ENCODE measurements around the gene BAK1. TPM values are rescaled to one million over a fixed set of nuclear protein-coding genes. Genes with fewer than 3 reads are reported as not detected.

BAK1 gene
- polyA plus RNA-seq, 1 donor from 2014 or later = 15.4 TPM

DNA sequence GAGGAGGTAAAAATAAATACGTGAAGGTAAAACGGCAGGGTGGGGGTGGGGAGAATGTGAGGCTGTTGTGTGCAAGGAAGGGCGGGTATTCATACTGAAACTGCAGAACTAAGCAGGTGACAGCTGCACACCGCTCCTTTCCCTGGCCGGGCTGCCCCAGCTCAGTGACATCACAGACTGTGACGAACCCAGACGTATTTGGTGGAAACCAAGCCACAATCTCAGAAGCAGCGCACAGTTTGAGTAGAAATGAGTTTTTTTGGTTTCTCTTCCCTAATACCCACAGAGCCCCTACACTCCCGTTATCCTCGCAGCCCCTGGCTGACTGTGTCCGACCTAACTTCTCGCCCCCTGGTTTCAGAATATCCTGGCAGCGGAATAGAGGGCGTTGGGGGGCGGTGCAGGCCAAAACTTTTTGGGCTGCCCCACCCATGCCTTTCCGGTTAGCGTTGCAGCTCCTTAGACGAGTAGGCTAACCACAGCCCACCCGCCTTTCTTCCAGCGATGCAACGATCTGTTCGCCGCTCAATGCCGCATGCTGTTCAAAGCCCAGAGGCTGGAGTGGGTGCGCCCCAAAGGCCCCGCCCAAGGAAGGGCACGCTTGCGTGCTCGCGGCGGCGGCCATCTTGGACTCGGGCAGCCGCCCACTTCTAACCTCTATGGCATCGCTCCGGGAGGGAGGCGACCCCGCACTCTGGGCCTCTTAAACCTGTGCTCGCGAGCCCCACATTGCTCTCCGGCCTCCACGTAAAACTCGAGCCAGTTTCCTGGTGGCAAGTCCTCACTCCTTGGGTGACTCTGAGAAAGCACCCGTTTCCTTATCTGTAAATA is 9.1 kb downstream of the BAK1 start:
- peak overlapping the region; percentile 66 for H3K9ac ChIP-seq (ENCODE audit: low read length)
- H3K9me2 ChIP-seq (ENCODE audit: insufficient read depth, low read length) = no peaks in the 10 kb centered on the region
- no peaks in the 10 kb centered on the region for H3K9me3 ChIP-seq (ENCODE audit: low read length)
- peak overlapping the region; percentile 61 for H3K27ac ChIP-seq (ENCODE audit: low read length)
- H4K20me1 ChIP-seq (ENCODE audit: insufficient read depth) = no peaks in the 10 kb centered on the region
- no peaks in the 10 kb centered on the region for H3K27me3 ChIP-seq (ENCODE audit: insufficient read depth, low read depth, low read length)
- TF ChIP-seq RAD21 (conservative IDR thresholded peaks at IDR 0.05) (peak; percentile 30), MXI1 (conservative IDR thresholded peaks at IDR 0.05; ENCODE audit: poor library complexity, severe bottlenecking) (peak; percentile 84), SMC3 (conservative IDR thresholded peaks at IDR 0.05; ENCODE audit: poor library complexity) (peak; percentile 46), EZH2 (IDR thresholded peaks at IDR 0.05; ENCODE audit: borderline replicate concordance, insufficient read depth, low read length, poor library complexity, severe bottlenecking) (no peak), EP300 (conservative IDR thresholded peaks at IDR 0.05; ENCODE audit: poor library complexity, severe bottlenecking) (no peak), TAF1 (IDR thresholded peaks at IDR 0.05; ENCODE audit: low read depth) (peak; percentile 56), POLR2AphosphoS5 (IDR thresholded peaks at IDR 0.05) (peak; percentile 78)
- TF ChIP-seq, protein P1, sequence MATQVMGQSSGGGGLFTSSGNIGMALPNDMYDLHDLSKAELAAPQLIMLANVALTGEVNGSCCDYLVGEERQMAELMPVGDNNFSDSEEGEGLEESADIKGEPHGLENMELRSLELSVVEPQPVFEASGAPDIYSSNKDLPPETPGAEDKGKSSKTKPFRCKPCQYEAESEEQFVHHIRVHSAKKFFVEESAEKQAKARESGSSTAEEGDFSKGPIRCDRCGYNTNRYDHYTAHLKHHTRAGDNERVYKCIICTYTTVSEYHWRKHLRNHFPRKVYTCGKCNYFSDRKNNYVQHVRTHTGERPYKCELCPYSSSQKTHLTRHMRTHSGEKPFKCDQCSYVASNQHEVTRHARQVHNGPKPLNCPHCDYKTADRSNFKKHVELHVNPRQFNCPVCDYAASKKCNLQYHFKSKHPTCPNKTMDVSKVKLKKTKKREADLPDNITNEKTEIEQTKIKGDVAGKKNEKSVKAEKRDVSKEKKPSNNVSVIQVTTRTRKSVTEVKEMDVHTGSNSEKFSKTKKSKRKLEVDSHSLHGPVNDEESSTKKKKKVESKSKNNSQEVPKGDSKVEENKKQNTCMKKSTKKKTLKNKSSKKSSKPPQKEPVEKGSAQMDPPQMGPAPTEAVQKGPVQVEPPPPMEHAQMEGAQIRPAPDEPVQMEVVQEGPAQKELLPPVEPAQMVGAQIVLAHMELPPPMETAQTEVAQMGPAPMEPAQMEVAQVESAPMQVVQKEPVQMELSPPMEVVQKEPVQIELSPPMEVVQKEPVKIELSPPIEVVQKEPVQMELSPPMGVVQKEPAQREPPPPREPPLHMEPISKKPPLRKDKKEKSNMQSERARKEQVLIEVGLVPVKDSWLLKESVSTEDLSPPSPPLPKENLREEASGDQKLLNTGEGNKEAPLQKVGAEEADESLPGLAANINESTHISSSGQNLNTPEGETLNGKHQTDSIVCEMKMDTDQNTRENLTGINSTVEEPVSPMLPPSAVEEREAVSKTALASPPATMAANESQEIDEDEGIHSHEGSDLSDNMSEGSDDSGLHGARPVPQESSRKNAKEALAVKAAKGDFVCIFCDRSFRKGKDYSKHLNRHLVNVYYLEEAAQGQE (IDR thresholded peaks at IDR 0.05; ENCODE audit: borderline replicate concordance) = peak; percentile 22
- TF ChIP-seq, protein P2, sequence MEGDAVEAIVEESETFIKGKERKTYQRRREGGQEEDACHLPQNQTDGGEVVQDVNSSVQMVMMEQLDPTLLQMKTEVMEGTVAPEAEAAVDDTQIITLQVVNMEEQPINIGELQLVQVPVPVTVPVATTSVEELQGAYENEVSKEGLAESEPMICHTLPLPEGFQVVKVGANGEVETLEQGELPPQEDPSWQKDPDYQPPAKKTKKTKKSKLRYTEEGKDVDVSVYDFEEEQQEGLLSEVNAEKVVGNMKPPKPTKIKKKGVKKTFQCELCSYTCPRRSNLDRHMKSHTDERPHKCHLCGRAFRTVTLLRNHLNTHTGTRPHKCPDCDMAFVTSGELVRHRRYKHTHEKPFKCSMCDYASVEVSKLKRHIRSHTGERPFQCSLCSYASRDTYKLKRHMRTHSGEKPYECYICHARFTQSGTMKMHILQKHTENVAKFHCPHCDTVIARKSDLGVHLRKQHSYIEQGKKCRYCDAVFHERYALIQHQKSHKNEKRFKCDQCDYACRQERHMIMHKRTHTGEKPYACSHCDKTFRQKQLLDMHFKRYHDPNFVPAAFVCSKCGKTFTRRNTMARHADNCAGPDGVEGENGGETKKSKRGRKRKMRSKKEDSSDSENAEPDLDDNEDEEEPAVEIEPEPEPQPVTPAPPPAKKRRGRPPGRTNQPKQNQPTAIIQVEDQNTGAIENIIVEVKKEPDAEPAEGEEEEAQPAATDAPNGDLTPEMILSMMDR (IDR thresholded peaks at IDR 0.05; ENCODE audit: poor library complexity, severe bottlenecking) = no peak
- no peaks in the 10 kb centered on the region for H3K36me3 ChIP-seq (ENCODE audit: insufficient read depth, low read length)
- H2AFZ ChIP-seq (ENCODE audit: low read depth, low read length) = peak overlapping the region; percentile 81
- H3K4me2 ChIP-seq (ENCODE audit: low read length) = peak overlapping the region; percentile 72
- H3K4me3 ChIP-seq (ENCODE audit: low read length) = peak overlapping the region; percentile 69
- H3F3A ChIP-seq (ENCODE audit: insufficient read depth, low read length, poor library complexity, severe bottlenecking) = no peaks in the 10 kb centered on the region
- H3K79me2 ChIP-seq (replicated peaks; ENCODE audit: insufficient read depth, low read length) = no peaks in the 10 kb centered on the region

DNA sequence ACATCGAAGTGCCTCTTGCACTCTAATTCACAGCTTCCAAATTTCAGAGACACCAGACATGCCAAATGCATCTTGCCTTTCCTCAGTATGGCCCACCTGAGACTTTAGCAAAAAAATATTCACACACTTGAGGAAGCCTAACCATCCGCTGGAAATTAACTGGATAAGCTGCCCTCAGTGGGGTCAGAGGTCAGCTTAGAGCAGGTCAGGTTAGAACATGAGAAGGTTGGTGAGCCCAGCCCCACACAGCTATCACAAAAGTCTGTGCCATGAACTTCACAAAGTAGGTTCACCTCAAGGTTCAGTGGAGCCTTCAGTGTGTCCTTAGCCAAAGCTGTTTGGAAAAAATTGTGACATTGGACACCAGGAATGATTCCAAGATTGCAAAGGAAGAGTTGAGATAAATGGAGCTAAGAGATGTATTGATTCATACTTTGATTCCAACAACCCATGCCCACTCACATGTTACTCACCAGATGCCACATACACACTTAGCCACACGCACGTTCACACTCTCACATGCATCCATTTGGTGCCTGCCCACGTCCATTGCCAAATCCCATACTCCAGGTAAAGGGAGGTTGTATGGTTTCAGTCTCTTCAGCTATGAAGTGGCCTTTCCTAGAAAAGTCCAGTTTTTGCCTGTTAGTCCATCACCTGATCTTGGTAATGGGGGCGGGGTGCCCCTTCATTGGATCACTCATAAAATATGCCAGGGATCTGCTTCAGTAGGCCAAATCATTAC is 11.1 kb downstream of the BAK1 start:
- TF ChIP-seq TAF1 (IDR thresholded peaks at IDR 0.05; ENCODE audit: low read depth) = no peak
- TF ChIP-seq, protein P1 (IDR thresholded peaks at IDR 0.05; ENCODE audit: borderline replicate concordance) = no peak
- Histone ChIP-seq H3F3A (ENCODE audit: insufficient read depth, low read length, poor library complexity, severe bottlenecking) (no peaks in the 10 kb centered on the region), H3K27me3 (ENCODE audit: insufficient read depth, low read depth, low read length) (no peaks in the 10 kb centered on the region), H4K20me1 (ENCODE audit: insufficient read depth) (no peaks in the 10 kb centered on the region), H2AFZ (ENCODE audit: low read depth, low read length) (no peak overlapping the region), H3K4me2 (ENCODE audit: low read length) (no peak overlapping the region), H3K9ac (ENCODE audit: low read length) (no peak overlapping the region), H3K27ac (ENCODE audit: low read length) (no peak overlapping the region), H3K79me2 (replicated peaks; ENCODE audit: insufficient read depth, low read length) (no peaks in the 10 kb centered on the region), H3K9me2 (ENCODE audit: insufficient read depth, low read length) (no peaks in the 10 kb centered on the region), H3K9me3 (ENCODE audit: low read length) (no peaks in the 10 kb centered on the region), H3K4me3 (ENCODE audit: low read length) (no peak overlapping the region), H3K36me3 (ENCODE audit: insufficient read depth, low read length) (no peaks in the 10 kb centered on the region)

Data from neural cell (in vitro differentiated cells).